Neural progenitor cell (in vitro differentiated cells): ENCODE measurements around the gene CRACR2A. TPM values are rescaled to one million over a fixed set of nuclear protein-coding genes. Genes with fewer than 3 reads are reported as not detected.
A peak's percentile ranks its signal among the peaks of the same experiment; 100 is the strongest.

Experiments
- DNase-seq: peaks from one replicate; pipeline ENCODE4 v3.0.0-alpha.2; 2016; ENCODE audit warnings: low spot score
- H2AFZ ChIP-seq: fragments of 200-600 bp; sonication (generic); replicated peaks from 2 replicates; pipeline ENCODE4 v1.6.1; 2016; ENCODE audit warnings: antibody characterized with exemption
- H3F3A ChIP-seq: fragments of 200-600 bp; sonication (generic); 2 replicates; pipeline ENCODE4 v1.6.1; 2016; ENCODE audit warnings: antibody characterized with exemption, low read depth
- H3K27ac ChIP-seq: fragments of 200-600 bp; sonication (generic); 2 replicates; pipeline ENCODE4 v1.5.1; 2016; ENCODE audit warnings: mild to moderate bottlenecking
- H3K27me3 ChIP-seq: fragments of 200-600 bp; sonication (generic); 2 replicates; pipeline ENCODE4 v1.6.1; 2016; ENCODE audit warnings: mild to moderate bottlenecking, moderate library complexity
- H3K36me3 ChIP-seq: fragments of 200-600 bp; sonication (generic); 2 replicates; pipeline ENCODE4 v1.5.1; 2016
- H3K4me1 ChIP-seq: fragments of 200-600 bp; sonication (generic); 2 replicates; pipeline ENCODE4 v1.6.1; 2016; ENCODE audit warnings: mixed run types
- H3K4me2 ChIP-seq: fragments of 200-600 bp; sonication (generic); 2 replicates; pipeline ENCODE4 v1.6.1; 2016
- H3K4me3 ChIP-seq: fragments of 200-600 bp; sonication (generic); 2 replicates; pipeline ENCODE4 v1.5.1; 2016
- H3K79me2 ChIP-seq: fragments of 200-600 bp; sonication (generic); 2 replicates; pipeline ENCODE4 v1.6.1; 2016; ENCODE audit warnings: low read depth
- H3K9ac ChIP-seq: fragments of 200-600 bp; sonication (generic); 2 replicates; pipeline ENCODE4 v1.6.1; 2016
- H3K9me3 ChIP-seq: fragments of 200-600 bp; sonication (generic); 2 replicates; pipeline ENCODE4 v1.5.1; 2016; ENCODE audit warnings: low read depth
- H4K20me1 ChIP-seq: fragments of 200-600 bp; sonication (generic); 2 replicates; pipeline ENCODE4 v1.6.1; 2016; ENCODE audit warnings: low read depth
- H3K27ac Mint-ChIP-seq: 3 replicates; pipeline ENCODE4 v1.8.0; 2021; ENCODE audit warnings: mixed read lengths
- H3K27me3 Mint-ChIP-seq: 2 replicates; pipeline ENCODE4 v1.8.0; 2022; ENCODE audit warnings: low read depth, mild to moderate bottlenecking, inconsistent platforms, moderate library complexity, mixed read lengths; ENCODE audit not compliant: insufficient read depth
- H3K36me3 Mint-ChIP-seq: 3 replicates; pipeline ENCODE4 v1.8.0; 2021; ENCODE audit warnings: mixed read lengths
- H3K4me1 Mint-ChIP-seq: 3 replicates; pipeline ENCODE4 v1.8.0; 2021; ENCODE audit warnings: mixed read lengths
- H3K4me3 Mint-ChIP-seq: 3 replicates; pipeline ENCODE4 v1.8.0; 2021; ENCODE audit warnings: mild to moderate bottlenecking, moderate library complexity, mixed read lengths
- H3K9me3 Mint-ChIP-seq: 3 replicates; pipeline ENCODE4 v1.8.0; 2020; ENCODE audit warnings: mixed read lengths
- EZH2 ChIP-seq: fragments of 200-600 bp; sonication (generic); IDR thresholded peaks from 2 replicates; pipeline ENCODE4 v1.6.1; 2017; ENCODE audit warnings: antibody characterized with exemption, mild to moderate bottlenecking, moderate library complexity
- EZH2phosphoT487 ChIP-seq: fragments of 200-600 bp; sonication (generic); IDR thresholded peaks from 2 replicates; pipeline ENCODE4 v1.6.1; 2017; ENCODE audit warnings: antibody characterized with exemption
- total RNA-seq: library from RNA; depleted of rRNA; stranded (reverse); fragments of >200 nt; gene quantifications from 2 replicates; pipeline ENCODE4 v1.2.3, GENCODE V29; 2015; ENCODE audit warnings: low replicate concordance
- TF ChIP-seq, protein P1 (sequence below): fragments of 200-600 bp; sonication (generic); IDR thresholded peaks from 2 replicates; pipeline ENCODE4 v1.5.1; 2017; ENCODE audit warnings: antibody characterized with exemption, mild to moderate bottlenecking

CRACR2A gene
- total RNA-seq, 1 donor from 2014 or later: 0.06 TPM

DNA sequence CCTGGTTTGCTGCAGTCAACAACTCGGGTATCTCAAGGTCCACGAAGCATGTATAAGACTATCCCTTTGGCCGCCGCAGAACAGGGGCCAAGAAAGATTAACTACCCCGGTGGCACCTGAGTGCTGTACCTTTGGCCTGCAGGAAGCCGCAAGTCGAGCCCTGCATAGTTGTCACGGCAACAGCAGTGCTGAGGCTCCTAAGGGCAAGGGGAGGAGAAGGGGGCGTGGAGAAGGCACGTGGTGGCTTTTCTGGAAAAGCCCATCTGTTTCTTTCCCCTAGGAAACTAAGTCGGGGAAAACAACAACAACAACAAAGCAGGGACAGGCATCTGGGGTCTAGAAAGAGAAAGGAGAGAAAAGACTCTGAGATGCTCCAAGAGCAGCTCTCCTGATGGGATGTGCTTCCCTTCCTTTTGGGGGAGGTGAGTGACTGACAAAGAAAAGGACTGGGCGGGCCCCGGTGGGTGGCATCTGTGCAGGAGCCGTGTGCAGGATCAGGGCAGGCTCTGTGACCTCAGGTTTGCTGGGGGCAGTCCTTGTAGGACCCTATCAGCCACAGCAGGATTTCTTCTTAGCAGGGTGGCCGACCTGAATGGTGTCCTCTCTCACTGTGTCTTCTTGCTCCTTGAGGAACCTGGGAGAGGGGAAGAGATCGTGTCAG lies 138.0 kb downstream of the CRACR2A start:
- H3K9me3 ChIP-seq: no peaks in the 10 kb centered on the region
- H3K27ac Mint-ChIP-seq: peak overlapping the region; percentile 88
- no peaks in the 10 kb centered on the region for H3K79me2 ChIP-seq
- H3K4me2 ChIP-seq: no peak overlapping the region
- H3K27me3 Mint-ChIP-seq: peaks cover 5% of the 10 kb centered on the region
- no peaks in the 10 kb centered on the region for H3K9me3 Mint-ChIP-seq
- H3K4me3 Mint-ChIP-seq: no peak overlapping the region
- H3K4me1 Mint-ChIP-seq: peaks cover 23% of the 10 kb centered on the region
- no peak overlapping the region for H2AFZ ChIP-seq
- no peaks in the 10 kb centered on the region for H3K36me3 Mint-ChIP-seq
- H3K4me3 ChIP-seq: no peak overlapping the region
- no peak overlapping the region for H3K9ac ChIP-seq
- DNase-seq: peak; percentile 63
- H3K27me3 ChIP-seq: no peaks in the 10 kb centered on the region
- no peaks in the 10 kb centered on the region for H4K20me1 ChIP-seq
- H3K27ac ChIP-seq: no peak overlapping the region
- H3K4me1 ChIP-seq: peaks cover 14% of the 10 kb centered on the region
- peaks cover 8% of the 10 kb centered on the region for H3F3A ChIP-seq
- TF ChIP-seq, protein P1, sequence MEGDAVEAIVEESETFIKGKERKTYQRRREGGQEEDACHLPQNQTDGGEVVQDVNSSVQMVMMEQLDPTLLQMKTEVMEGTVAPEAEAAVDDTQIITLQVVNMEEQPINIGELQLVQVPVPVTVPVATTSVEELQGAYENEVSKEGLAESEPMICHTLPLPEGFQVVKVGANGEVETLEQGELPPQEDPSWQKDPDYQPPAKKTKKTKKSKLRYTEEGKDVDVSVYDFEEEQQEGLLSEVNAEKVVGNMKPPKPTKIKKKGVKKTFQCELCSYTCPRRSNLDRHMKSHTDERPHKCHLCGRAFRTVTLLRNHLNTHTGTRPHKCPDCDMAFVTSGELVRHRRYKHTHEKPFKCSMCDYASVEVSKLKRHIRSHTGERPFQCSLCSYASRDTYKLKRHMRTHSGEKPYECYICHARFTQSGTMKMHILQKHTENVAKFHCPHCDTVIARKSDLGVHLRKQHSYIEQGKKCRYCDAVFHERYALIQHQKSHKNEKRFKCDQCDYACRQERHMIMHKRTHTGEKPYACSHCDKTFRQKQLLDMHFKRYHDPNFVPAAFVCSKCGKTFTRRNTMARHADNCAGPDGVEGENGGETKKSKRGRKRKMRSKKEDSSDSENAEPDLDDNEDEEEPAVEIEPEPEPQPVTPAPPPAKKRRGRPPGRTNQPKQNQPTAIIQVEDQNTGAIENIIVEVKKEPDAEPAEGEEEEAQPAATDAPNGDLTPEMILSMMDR: no peak
- TF ChIP-seq EZH2phosphoT487 (no peak), EZH2 (no peak)
- no peaks in the 10 kb centered on the region for H3K36me3 ChIP-seq

DNA sequence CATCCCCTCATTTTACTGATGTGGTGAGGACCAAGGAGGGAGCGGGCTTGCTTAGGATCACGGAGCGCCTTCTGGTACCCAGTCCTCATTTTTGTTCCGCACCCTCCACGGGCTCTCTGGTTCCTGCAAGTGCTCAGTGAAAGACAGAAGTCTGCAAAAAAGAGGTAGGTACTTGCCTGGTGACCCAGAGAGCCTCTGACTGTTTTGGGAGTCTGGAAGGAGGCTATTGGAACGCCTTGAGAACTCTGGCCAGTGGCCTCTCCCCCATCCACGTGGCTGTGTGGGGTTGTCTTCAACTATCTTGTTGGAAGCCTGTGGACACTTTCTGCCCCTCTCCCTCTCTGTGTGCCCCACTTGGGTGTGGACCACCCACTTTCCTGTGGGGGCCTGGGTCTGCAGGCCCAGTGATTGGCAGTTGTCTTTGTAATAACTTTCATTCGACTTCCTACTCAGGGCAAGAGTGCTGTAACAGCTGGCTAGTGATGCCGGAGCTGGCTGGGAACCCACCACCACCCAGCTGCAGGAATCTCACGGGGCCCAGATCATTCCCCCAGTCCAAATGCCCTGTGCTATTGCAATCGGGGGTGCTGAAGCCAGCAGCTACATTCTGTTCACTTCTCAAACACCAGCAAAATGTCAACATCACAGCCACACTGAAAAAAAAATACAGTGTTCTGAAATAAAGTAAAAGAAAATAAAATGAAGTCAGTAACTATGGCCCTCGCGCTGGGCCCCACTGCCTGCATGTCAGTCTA lies 139.1 kb downstream of the CRACR2A start:
- Mint-ChIP-seq H3K27me3 (peaks cover 5% of the 10 kb centered on the region), H3K36me3 (no peaks in the 10 kb centered on the region), H3K27ac (no peak overlapping the region), H3K4me1 (peaks cover 23% of the 10 kb centered on the region), H3K9me3 (peaks cover 7% of the 10 kb centered on the region), H3K4me3 (no peak overlapping the region)
- Histone ChIP-seq H4K20me1 (no peaks in the 10 kb centered on the region), H3K9ac (no peak overlapping the region), H3F3A (peaks cover 8% of the 10 kb centered on the region), H3K4me3 (no peak overlapping the region), H2AFZ (no peak overlapping the region), H3K4me1 (peaks cover 15% of the 10 kb centered on the region), H3K36me3 (no peaks in the 10 kb centered on the region), H3K4me2 (no peak overlapping the region), H3K27ac (no peak overlapping the region), H3K9me3 (no peaks in the 10 kb centered on the region), H3K27me3 (no peaks in the 10 kb centered on the region), H3K79me2 (no peaks in the 10 kb centered on the region)
- DNase-seq: no peak
- no peak for TF ChIP-seq EZH2
- TF ChIP-seq, protein P1: no peak
- TF ChIP-seq EZH2phosphoT487: no peak

GRCh38 chr12:3611860-3612703 lies 140.8 kb downstream of the CRACR2A start:
- H3K36me3 Mint-ChIP-seq: no peaks in the 10 kb centered on the region
- no peaks in the 10 kb centered on the region for H4K20me1 ChIP-seq
- H3K9me3 ChIP-seq: no peaks in the 10 kb centered on the region
- H3K4me1 ChIP-seq: peaks cover 25% of the 10 kb centered on the region
- H3K27ac ChIP-seq: no peak overlapping the region
- DNase-seq: no peak
- no peaks in the 10 kb centered on the region for H3K36me3 ChIP-seq
- H3K4me2 ChIP-seq: no peak overlapping the region
- peaks cover 14% of the 10 kb centered on the region for H3F3A ChIP-seq
- H3K27me3 Mint-ChIP-seq: peaks cover 5% of the 10 kb centered on the region
- H3K27me3 ChIP-seq: no peaks in the 10 kb centered on the region
- H3K4me1 Mint-ChIP-seq: peaks cover 24% of the 10 kb centered on the region
- H3K4me3 ChIP-seq: no peak overlapping the region
- H2AFZ ChIP-seq: no peak overlapping the region
- H3K27ac Mint-ChIP-seq: no peak overlapping the region
- H3K9ac ChIP-seq: no peak overlapping the region
- H3K79me2 ChIP-seq: no peaks in the 10 kb centered on the region
- H3K4me3 Mint-ChIP-seq: no peak overlapping the region
- TF ChIP-seq, protein P1: no peak
- no peak for TF ChIP-seq EZH2
- no peak for TF ChIP-seq EZH2phosphoT487
- peaks cover 7% of the 10 kb centered on the region for H3K9me3 Mint-ChIP-seq
